Measurements from ENCODE around the gene KANK2. TPM values are rescaled to one million over a fixed set of nuclear protein-coding genes. Genes with fewer than 3 reads are reported as not detected.

Gene KANK2
- total RNA-seq, 1 experiment from 2014 or later, result 85.8 TPM

- CTCF ChIA-PET, result no interaction called here
- intact Hi-C loops (cut with micrococcal nuclease; ENCODE audit: unreplicated experiment), result no loop called here
Measured at GRCh38 chr19:11174336-11174735, 23.0 kb downstream of the KANK2 start.

GRCh38 chr19:11173516-11174155, 23.7 kb downstream of the KANK2 start:
- Histone ChIP-seq H3K9me3 (ENCODE audit: low read depth, low read length, poor library complexity, severe bottlenecking) (no peaks in the 10 kb centered on the region), H3K36me3 (ENCODE audit: insufficient read depth, low read length, poor library complexity, severe bottlenecking) (peaks cover 60% of the 10 kb centered on the region), H3K27ac (ENCODE audit: low read depth, low read length, poor library complexity, severe bottlenecking) (no peak overlapping the region), H3K4me1 (ENCODE audit: insufficient read depth, low read length, poor library complexity, severe bottlenecking) (no peaks in the 10 kb centered on the region), H3K27me3 (replicated peaks; ENCODE audit: insufficient read depth, low read depth, low read length, poor library complexity) (no peaks in the 10 kb centered on the region), H3K4me3 (ENCODE audit: low read depth, low read length, poor library complexity, severe bottlenecking) (no peak overlapping the region)
- no TSS peak for BruUV-seq (replicated peaks)
- intact Hi-C loops (cut with micrococcal nuclease; ENCODE audit: unreplicated experiment), result no loop called here
- no peak for TF ChIP-seq CTCF (conservative IDR thresholded peaks at IDR 0.05; ENCODE audit: low read depth, low read length)
- no peak for TF ChIP-seq EZH2 (IDR thresholded peaks at IDR 0.05; ENCODE audit: borderline replicate concordance, low read depth, low read length, poor library complexity, severe bottlenecking)
- ChIA-PET CTCF (no interaction called here), POLR2A (ENCODE audit: low non-redundant PET) (no interaction called here)
- DNase-seq (ENCODE audit: low spot score), result no peak

More at GRCh38 chr19:11174336-11174735, 23.0 kb downstream of the KANK2 start:
- POLR2A ChIA-PET (ENCODE audit: low non-redundant PET), result no interaction called here
- Histone ChIP-seq H3K9me3 (ENCODE audit: low read depth, low read length, poor library complexity, severe bottlenecking) (no peaks in the 10 kb centered on the region), H3K27me3 (replicated peaks; ENCODE audit: insufficient read depth, low read depth, low read length, poor library complexity) (no peaks in the 10 kb centered on the region), H3K27ac (ENCODE audit: low read depth, low read length, poor library complexity, severe bottlenecking) (no peak overlapping the region), H3K4me3 (ENCODE audit: low read depth, low read length, poor library complexity, severe bottlenecking) (no peak overlapping the region), H3K4me1 (ENCODE audit: insufficient read depth, low read length, poor library complexity, severe bottlenecking) (no peaks in the 10 kb centered on the region), H3K36me3 (ENCODE audit: insufficient read depth, low read length, poor library complexity, severe bottlenecking) (peaks cover 60% of the 10 kb centered on the region)
- BruUV-seq (replicated peaks), result no TSS peak
- no peak for DNase-seq (ENCODE audit: low spot score)
- TF ChIP-seq EZH2 (IDR thresholded peaks at IDR 0.05; ENCODE audit: borderline replicate concordance, low read depth, low read length, poor library complexity, severe bottlenecking) (no peak), CTCF (conservative IDR thresholded peaks at IDR 0.05; ENCODE audit: low read depth, low read length) (no peak)

- Histone ChIP-seq H3K4me1 (ENCODE audit: insufficient read depth, low read length, poor library complexity, severe bottlenecking) (no peaks in the 10 kb centered on the region), H3K4me3 (ENCODE audit: low read depth, low read length, poor library complexity, severe bottlenecking) (no peak overlapping the region), H3K9me3 (ENCODE audit: low read depth, low read length, poor library complexity, severe bottlenecking) (no peaks in the 10 kb centered on the region), H3K27me3 (replicated peaks; ENCODE audit: insufficient read depth, low read depth, low read length, poor library complexity) (no peaks in the 10 kb centered on the region), H3K36me3 (ENCODE audit: insufficient read depth, low read length, poor library complexity, severe bottlenecking) (peaks cover 53% of the 10 kb centered on the region), H3K27ac (ENCODE audit: low read depth, low read length, poor library complexity, severe bottlenecking) (no peak overlapping the region)
- POLR2A ChIA-PET (ENCODE audit: low non-redundant PET), result no interaction called here
- CTCF ChIA-PET, result no interaction called here
- intact Hi-C loops (cut with micrococcal nuclease; ENCODE audit: unreplicated experiment), result no loop called here
- BruUV-seq (replicated peaks), result no TSS peak
- no peak for DNase-seq (ENCODE audit: low spot score)
- TF ChIP-seq EZH2 (IDR thresholded peaks at IDR 0.05; ENCODE audit: borderline replicate concordance, low read depth, low read length, poor library complexity, severe bottlenecking) (no peak), CTCF (conservative IDR thresholded peaks at IDR 0.05; ENCODE audit: low read depth, low read length) (no peak)
Measured at GRCh38 chr19:11172576-11172975, 24.8 kb downstream of the KANK2 start.

All from A673 (cell line).